ENCODE results near the gene MEF2B. TPM values are rescaled to one million over a fixed set of nuclear protein-coding genes. Genes with fewer than 3 reads are reported as not detected.
"Not testable (repeated sequence)": the region's sequence is repeated elsewhere in the genome, so short reads cannot be mapped to it uniquely, and the experiment has no call there.

The MEF2B gene
- total RNA-seq, 1 experiment from 2014 or later, result not detected

DNA sequence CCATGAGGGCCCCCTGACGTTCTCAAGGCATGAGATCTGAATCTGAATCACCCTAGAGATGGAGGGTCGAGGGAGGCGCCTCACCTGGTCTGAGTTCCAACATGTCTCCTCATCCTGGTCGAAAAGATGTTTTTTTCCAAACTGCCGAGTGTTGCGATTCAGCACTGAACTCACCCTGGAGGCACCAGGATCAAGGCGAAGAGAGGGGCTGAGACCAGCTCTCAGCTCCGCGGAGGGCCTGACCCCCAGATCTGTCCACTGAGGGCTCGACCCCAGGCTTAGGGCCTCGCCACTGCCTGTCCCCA, 32.6 kb upstream of the MEF2B start:
- in situ Hi-C loops (cut with HindIII; ENCODE audit: low pct_unique_long_range_greater_than_20kb, low sequenced_read_pairs), result no loop called here
- DNase-seq (ENCODE audit: low read depth, low spot score), result no peak

DNA sequence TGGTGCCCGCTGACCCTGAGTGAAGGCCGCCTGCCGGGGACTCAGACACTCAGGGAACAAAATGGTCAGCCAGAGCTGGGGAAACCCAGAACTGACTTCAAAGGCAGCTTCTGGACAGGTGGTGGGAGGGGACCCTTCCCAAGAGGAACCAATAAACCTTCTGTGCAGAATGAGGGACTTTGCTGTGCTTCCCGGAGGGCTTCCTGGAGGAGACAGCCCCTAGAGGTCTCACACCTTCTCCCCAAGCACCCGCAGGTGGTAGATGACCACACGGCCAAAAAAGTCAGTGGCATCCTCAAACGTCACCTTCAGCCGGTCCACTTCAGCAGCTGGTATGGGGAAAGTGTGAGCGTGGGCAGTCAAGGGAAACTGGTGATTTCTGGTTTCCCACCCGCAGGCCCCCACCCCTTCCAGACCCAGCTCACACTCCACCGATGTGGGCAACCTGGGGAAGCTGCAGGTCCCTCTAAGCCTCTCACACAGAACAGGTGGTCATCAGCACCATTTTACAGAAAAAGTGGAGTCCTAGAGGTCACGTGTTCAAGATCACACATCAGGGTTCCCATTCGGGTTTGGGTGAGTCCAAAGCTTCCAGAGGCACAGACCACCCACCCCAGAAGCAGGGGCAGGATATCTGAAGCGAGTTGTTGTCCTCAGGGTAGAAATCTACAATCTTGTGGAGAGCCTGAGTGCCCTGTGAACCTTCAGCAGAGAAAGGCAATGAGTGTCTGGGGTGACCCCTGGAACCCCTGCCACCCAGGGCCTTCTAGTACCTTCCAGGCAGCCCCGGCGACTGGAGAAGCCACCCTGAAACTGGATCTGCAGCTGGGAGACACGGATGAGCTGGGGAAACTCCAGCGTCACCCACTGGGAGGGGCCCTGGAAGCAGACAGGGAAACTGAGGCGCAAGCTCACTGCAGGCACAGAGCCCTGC, 31.9 kb upstream of the MEF2B start:
- in situ Hi-C loops (cut with HindIII; ENCODE audit: low pct_unique_long_range_greater_than_20kb, low sequenced_read_pairs), result no loop called here
- no peak for DNase-seq (ENCODE audit: low read depth, low spot score)

DNA sequence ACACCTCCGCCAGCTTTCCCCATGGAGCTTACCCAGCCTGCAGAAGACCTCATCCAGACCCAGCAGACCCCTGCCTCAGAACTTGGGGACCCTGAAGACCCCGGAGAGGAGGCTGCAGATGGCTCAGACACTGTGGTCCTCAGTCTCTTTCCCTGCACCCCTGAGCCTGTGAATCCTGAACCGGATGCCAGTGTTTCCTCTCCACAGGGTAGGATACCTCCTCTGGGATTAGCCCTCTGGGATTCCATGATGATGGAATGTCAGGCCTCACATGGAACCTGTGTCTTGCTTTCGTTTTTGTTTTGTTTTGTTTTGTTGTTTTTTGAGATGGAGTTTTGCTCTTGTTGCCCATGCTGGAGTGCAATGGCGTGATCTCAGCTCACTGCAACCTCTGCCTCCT, 23.9 kb upstream of the MEF2B start:
- in situ Hi-C loops (cut with HindIII; ENCODE audit: low pct_unique_long_range_greater_than_20kb, low sequenced_read_pairs), result no loop called here
- DNase-seq (ENCODE audit: low read depth, low spot score), result no peak

DNA sequence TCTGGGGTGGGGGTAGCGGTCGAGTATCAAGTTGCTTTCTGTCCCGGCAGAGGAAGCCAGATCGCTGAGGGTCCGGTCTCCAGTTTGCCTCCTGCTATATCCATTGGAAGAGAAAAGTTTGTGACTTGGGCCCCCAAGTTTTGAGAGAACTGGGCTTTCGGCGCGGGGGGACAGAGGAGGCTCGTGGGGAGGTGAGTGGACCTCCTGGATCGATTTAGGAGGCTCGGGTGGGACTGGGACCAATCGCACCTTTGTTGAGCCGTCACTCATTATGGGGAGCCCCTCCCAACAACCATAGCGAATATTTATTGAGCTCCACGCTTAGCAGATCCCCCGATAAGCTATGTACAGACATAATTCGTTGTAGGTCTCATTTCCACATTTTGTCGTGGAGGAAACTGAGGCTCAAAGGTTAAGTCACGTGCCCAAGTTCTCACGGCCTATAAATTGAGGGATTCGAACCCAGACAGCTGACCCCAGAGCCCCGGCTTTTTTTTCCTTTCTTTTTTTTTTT, 22.9 kb upstream of the MEF2B start:
- in situ Hi-C loops (cut with HindIII; ENCODE audit: low pct_unique_long_range_greater_than_20kb, low sequenced_read_pairs), result no loop called here
- DNase-seq (ENCODE audit: low read depth, low spot score), result no peak

DNA sequence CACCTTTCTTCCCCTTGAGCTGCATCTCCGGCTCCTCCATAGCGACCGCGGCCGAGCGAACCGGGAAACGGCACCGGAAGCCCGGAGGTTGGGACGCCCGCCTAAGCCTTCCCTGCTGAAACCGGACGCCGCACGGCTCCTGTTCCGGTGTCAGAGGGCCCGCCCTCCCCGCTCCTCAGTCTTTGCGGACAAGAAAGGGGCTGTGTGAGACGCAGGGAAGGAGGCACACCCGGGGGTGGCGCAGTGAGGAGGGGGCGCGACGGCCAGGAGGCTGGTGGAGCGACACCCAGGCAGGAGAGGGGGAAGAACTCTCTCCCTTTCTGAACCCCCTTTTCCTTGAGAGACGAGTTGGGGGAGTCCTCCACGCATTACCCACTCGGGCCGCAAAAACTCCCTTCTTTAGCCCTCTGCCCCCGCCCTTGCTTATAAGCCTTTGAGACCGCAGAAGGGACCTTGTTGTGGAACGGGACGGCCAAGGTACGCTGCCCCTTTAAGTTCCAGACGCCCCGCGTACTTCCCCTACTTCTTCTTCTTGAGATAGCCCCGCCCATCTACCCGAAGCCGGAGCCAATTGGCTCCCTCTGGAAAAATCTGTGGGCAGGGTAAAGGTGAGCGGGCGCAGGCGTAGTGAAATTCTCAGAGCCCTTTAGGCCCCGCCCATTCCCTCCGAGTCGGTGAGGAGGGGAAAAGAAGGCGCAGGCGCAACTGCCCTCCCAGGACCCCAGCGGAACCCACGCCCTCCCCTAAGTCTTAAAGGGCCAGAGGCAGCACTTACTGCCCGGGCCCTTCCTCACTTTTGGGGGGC, 22.2 kb upstream of the MEF2B start, which contains the start of the genes BORCS8 and RFXANK:
BORCS8 (minus strand) TSS at position 75 of the 805 bp plus-strand sequence; CDS start at position 40, 35 bp downstream.
RFXANK (plus strand) TSS at position 181 of the 805 bp plus-strand sequence. CDS start 1,689 bp downstream, outside the sequence.
- in situ Hi-C loops (cut with HindIII; ENCODE audit: low pct_unique_long_range_greater_than_20kb, low sequenced_read_pairs), result no loop called here
- peak; percentile 98 for DNase-seq (ENCODE audit: low read depth, low spot score)

DNA sequence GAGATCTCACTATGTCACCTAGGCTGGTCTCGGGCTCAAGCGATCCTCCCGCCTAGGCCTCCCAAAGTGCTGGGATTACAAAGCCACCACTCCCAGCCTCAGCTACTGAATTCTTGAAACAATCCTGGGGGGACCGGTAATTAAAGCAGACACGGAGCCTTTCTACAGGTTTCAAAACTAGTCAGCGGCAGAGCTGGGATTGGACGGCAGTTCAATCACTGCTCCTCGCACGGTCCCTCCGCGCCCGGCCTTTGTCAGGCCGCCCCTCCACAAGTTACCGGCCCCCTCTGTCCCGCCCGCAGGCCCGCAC, 21.7 kb upstream of the MEF2B start:
- in situ Hi-C loops (cut with HindIII; ENCODE audit: low pct_unique_long_range_greater_than_20kb, low sequenced_read_pairs), result no loop called here
- DNase-seq (ENCODE audit: low read depth, low spot score), result no peak

DNA sequence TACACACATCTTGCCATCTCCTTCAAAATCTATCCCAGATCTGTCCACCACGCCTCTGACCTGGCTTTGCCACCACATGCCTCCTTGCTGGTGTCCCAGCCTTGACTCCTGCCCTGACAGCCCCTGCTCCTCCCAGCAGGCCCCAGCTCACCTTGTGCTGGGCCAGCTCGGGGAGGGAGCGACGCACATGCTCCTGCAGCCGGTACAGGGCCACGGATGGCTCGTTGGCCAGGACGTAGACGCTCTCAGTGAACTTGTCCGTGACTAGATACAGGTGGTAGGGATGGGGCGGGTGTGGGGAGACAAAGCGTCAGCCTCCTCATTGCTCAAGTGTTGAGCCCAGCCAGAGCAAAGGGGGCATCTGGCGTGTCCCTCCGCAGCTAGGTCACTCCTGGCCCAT, 16.7 kb upstream of the MEF2B start:
- no peak for DNase-seq (ENCODE audit: low read depth, low spot score)

DNA sequence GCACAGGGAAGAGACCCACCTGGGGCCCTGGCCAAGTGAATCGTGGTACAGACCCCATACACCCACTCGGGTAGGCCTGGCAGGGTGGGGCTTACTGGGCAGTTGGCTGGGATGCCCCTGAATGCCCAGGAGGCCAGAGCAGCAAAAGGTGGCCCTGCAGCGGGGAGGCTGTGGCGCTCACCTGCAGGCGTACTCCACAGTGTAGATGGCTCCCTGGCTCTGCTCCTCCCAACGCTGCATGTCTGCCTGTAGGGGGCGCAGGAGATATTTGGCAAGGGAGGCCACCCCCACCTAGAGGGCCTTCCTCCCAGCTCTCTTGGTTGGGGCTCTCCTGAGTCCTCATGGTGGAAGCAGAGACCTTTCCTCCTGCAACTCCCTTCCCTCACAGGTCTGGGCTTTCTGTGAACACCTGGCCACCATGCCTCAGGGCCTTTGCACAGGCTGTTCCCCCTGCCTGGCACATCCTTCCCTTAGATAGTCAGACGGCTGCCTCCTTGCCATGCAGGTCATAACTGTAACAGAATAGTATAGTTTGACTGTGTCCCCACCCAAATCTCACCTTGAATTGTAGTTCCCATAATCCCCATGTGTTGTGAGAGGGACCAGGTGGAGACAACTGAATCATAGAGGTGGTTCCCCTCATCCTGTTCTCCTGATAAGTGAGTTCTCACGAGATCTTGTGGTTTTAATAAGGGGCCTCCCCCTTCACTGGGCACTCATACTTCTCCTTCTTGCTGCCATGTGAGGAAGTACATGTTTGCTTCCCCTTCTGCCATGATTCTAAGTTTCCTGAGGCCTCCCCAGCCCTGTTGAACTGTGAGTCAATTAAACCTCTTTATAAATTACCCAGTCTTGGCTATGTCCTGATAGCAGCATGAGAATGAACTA, 16.0 kb upstream of the MEF2B start:
- in situ Hi-C loops (cut with HindIII; ENCODE audit: low pct_unique_long_range_greater_than_20kb, low sequenced_read_pairs), result no loop called here

More for the DNA sequence above, 16.7 kb upstream of the MEF2B start:
- in situ Hi-C loops (cut with HindIII; ENCODE audit: low pct_unique_long_range_greater_than_20kb, low sequenced_read_pairs), result no loop called here

DNA sequence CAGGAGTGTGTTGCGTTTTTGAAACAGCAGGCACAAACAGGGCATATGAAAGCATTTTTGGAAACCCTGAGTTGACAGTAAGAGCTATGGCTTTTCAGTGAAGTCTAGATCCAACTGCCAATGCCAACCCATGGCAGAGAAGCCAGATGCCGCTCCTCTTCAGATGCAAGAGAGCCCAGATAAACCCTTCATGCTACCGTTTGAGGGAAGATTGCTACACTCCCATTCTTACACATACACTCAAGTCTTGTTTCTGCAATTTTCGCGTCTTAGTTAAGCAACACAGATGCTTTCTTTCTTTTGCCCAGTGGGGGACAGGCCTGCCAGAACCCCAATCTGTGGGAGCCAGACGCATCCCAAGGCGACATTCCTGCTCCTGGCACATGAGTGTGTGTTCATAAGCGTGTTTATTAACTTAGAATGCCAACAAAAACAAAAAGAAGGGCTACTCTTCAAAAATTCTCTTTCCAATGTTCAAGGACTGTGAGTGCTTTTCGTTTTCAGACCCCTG, 11.5 kb upstream of the MEF2B start:
- in situ Hi-C loops (cut with HindIII; ENCODE audit: low pct_unique_long_range_greater_than_20kb, low sequenced_read_pairs), result no loop called here
- no peak for DNase-seq (ENCODE audit: low read depth, low spot score)

More for the DNA sequence above, 16.0 kb upstream of the MEF2B start:
- peak; percentile 66 for DNase-seq (ENCODE audit: low read depth, low spot score)

DNA sequence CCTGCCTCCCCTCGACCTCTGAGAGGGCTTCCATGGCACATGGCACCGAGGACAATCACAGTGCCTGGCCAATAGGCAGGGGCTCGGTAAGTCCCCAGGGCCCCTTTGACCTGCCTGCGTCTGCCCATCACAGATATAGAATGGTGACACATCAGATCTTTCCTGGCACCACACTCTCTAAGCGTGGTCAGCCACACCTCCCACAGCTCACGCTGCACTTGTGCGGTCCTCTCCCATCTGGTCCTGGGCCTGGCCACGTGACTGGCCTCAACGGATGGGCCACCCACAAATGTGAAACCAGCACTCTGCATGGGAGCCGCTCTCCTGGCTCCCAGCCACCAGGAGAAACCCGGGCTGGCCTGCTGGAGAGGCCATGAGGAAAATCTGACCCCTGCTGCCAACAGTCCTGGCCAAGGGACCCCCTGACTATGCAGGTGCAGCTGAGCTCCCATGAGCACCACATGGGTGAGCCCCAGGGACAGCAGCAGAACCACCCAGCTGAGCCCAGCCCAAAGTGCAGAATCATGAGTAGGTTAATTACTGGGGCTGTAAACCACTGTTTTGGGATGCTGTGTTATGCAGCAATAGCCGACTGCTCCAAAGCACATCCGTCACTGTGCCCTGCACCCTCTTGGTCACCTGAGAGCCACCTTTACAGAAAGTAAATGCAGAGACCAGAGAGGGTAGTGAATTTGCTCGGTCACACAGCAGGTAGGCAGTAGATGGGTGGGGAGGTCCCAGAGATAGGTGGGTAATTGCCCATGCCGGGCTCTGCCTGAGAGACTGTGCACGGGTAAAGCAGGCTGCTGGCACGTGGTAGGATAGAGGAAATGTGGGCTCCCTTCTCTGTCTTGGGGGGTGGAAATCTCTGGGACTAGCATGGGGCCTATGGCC, 9.7 kb upstream of the MEF2B start:
- in situ Hi-C loops (cut with HindIII; ENCODE audit: low pct_unique_long_range_greater_than_20kb, low sequenced_read_pairs), result no loop called here
- DNase-seq (ENCODE audit: low read depth, low spot score), result no peak

DNA sequence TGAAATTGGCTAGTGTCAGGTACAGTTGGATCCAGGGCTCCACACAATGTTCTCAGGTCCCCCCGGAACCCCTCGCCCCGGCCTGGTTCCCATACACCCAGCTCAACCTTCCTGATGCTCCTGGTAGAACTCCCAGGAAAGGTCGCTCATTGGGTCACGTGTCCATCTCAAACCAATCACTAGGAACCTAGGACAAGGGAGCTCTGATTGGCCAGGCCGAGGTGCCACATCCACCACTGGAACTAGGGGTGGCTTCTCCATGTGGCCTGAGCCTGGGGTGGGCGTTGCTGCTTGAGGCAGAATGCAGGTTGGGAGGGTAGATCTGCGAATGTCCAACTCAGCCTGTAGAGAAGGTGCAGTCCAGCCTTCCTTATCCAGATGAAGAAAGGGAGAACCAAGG, 6.9 kb upstream of the MEF2B start:
- in situ Hi-C loops (cut with HindIII; ENCODE audit: low pct_unique_long_range_greater_than_20kb, low sequenced_read_pairs), result no loop called here
- DNase-seq (ENCODE audit: low read depth, low spot score), result peak; percentile 30

DNA sequence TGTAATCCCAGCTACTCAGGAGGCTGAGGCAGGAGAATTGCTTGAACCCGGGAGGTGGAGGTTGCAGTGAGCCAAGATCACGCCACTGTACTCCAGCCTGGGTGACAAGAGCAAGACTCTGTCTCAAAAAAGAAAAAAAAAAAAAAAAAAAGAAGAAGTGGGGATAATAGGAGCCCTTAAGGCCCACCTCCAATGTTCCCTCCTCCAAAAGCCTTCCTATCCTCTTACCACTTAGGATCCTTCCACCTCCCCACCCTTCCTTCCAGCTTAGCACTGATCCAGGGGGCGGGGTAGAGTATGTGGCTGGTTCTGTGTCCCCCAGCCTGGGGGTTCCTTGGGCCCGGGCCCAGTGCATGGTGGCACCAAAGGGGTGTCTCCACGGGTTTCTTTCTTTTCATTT, 3.2 kb upstream of the MEF2B start:
- DNase-seq (ENCODE audit: low read depth, low spot score); in situ Hi-C loops (cut with HindIII; ENCODE audit: low pct_unique_long_range_greater_than_20kb, low sequenced_read_pairs): not testable (repeated sequence)

DNA sequence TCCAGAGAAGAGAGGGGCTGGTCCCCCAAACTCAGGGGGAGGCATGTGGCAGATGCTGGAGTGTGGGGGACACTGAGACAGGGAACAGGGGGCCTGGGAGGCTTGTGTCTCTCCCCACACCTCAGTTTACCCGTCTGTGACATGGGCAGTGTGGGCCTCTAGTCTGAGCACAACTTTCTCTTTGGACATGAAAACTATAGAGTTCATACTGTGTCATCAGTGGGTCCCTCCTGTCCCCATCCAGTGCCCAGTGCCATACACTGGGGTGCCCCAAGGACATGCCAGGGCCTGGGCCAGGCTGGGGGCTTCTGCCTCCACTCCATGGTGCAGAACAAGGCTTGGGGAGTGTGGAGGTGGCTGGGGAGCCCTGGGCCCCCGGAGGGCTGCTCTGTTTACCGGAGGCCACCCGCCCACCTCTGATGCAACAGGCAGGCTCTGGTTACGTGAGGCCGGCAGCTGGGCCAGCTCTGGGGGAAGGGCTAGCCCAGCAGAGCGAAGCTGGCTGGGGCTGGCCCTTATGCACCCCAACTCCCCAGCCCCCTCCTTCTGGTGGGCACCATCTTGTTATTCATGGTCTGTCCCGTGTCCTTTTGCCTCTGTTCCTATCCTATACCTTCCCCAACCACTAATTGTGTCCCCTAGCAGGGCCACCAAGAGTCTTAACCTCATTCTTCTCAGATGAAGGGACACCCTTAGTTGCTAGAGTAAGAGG, 1.9 kb upstream of the MEF2B start:
- in situ Hi-C loops (cut with HindIII; ENCODE audit: low pct_unique_long_range_greater_than_20kb, low sequenced_read_pairs), result no loop called here
- DNase-seq (ENCODE audit: low read depth, low spot score), result no peak

DNA sequence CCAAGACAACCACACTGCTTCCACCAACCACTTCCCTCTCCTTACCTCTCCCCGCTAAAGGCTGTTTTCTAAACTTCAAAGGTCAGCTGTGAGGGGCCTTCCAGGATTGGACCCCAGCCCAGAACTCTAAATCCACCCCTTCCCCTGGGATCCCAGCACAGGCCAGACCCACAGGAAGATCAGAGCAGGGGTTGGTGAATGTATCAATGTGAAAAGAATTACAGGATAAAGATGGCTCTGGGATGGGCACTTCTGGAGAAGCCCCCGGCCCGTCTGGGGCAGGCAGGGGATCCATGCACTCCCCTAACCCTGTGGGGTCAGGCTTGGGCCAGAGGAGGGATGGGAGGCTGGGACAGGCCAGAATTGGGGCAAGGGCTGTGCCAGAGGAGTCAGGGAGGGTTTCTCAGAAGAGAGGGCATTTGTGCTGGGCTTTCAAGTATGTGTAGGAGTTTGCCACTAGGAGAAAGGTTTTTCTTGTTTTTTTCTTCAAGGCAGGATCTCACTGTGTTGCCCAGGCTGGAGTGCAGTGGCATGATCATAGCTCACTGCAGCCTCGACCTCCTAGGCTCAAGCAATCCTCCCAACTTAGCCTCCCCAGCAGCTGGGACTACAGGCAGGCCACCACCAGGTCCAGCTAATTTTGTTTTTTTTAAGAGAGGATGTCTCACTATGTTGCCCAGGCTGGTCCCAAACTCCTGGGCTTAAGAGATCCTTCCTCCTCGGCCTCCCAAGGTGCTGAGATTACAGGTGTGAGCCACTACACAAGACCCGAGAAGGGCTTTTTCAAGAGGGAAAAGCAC, 1.0 kb upstream of the MEF2B start:
- in situ Hi-C loops (cut with HindIII; ENCODE audit: low pct_unique_long_range_greater_than_20kb, low sequenced_read_pairs), result no loop called here

More for the DNA sequence above, 1.0 kb upstream of the MEF2B start:
- no peak for DNase-seq (ENCODE audit: low read depth, low spot score)

Measured in SK-MEL-5 (cell line).